NCI-H2196 (cell line): ENCODE results near the gene NEUROG1.
"Not testable (repeated sequence)": the region's sequence is repeated elsewhere in the genome, so short reads cannot be mapped to it uniquely, and the experiment has no call there.

ENCODE experiments used
- DNase-seq: peaks from one replicate; lab custom pipeline; 2025; ENCODE audit not compliant: unreplicated experiment; lab: John Stamatoyannopoulos, UW

The NEUROG1 gene

DNA sequence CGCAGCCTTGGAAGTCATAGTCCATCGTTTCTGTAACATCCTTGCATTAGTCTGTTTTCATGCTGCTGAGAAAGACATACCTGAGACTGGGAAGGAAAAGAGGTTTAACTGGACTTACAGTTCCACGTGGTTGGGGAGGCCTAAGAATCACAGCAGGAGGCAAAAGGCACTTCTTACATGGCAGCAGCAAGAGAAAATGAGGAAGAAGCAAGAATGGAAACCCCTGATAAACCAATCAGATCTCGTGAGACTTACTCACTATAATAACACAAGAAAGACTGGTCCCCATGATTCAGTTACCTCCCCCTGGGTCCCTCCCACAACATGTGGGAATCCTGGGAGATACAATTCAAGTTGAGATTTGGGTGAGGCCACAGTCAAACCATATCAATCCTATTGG, 40.2 kb downstream of the NEUROG1 start:
- DNase-seq, result not testable (repeated sequence)

GRCh38 chr5:135494196-135494595, 41.6 kb downstream of the NEUROG1 start:
- no peak for DNase-seq

DNA sequence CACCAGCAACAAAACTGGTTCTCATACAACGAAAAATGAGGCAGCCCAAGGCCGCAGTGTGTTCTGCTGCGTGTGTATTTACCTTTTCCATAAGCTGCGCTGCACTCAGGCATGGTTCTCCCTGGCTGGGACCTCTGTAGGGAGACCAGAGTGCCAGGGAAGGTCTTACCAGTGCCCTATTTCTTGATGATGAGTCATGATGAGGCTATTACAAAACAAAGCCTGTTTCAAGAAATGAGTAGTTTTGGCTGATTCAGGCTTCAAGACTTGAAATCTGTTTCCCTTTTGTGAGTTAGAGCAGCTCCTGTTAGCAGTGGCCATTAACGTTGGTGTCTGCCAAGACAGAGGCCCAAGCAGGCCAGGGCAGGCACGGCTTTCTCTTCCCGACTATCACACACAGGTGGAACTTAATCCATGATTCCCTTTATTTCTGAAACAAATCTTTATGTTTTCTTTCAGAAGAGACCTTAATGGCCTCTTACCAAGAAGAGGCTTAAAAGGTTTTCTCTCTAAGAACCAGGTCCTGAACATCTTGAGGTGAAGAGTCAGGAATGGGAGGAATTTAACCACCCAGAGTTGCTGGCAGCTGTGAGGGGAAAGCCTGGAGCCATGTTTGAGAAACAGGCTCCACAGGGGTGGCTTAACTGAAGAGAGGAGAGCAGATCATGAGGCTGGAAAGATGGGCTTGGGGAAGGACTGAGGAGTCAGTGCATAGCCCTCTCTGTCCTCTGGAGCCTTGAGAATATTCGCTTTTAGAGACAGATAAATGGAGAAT, 42.2 kb downstream of the NEUROG1 start:
- no peak for DNase-seq

DNA sequence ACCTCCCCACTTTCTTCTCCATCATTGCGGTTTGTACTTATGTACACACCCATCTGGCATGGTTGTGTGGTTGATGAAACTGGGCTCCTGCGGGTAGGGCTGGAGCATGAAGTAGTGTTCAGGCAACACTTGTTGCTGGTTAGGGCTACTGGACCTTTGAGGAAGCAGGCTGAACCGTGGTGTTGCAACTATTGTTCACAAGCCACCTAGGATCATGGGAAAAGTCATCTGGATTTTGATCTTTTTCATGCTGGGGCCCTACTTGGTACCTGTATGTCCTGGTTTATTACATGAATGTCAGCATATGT, 43.5 kb downstream of the NEUROG1 start:
- no peak for DNase-seq

- peak; percentile 51 for DNase-seq
Observed at GRCh38 chr5:135491552-135492318, 44.0 kb downstream of the NEUROG1 start.

- DNase-seq, result no peak
Observed at GRCh38 chr5:135491038-135491551, 44.7 kb downstream of the NEUROG1 start.

GRCh38 chr5:135490245-135491037, 45.3 kb downstream of the NEUROG1 start:
- DNase-seq, result no peak

DNA sequence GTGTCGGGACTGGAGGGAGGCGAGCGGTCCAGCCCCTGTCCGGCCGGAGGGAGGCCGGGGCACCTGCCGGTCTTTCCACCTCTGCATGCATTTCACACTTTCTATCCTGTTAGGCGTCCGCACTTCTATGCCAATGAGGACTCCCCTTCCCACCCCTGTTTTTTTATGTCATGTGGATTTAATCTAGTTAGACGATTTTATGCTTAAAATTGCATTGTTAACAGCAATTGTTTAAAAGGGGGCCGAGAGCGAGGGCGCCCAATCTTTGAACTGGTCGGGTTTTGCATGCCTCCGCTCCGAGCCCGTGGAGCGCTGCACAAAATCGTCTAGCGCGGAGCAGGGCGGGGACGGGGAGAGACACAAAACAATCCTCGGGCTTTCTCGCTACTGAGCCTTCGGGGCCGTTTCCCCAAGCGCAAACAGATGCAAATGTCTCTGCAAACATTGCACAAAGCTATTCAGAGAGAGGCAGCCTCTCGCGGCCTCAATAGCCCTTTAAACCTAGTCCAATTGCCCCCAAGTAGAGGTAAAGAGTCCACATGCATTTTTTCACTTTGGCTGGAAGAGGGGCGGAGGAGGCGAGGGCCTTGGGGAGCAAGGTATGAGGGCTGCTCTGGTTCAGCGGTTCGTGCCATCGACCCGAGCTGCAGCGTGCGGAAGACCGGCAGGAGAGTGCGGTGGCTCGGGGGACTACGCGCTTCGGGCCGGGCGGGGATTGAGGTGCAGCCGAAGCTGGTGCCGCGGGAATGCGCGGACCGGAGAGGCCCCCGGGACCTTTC, 46.1 kb downstream of the NEUROG1 start:
- DNase-seq, result no peak

GRCh38 chr5:135488727-135489465, 46.9 kb downstream of the NEUROG1 start:
- DNase-seq, result no peak

DNA sequence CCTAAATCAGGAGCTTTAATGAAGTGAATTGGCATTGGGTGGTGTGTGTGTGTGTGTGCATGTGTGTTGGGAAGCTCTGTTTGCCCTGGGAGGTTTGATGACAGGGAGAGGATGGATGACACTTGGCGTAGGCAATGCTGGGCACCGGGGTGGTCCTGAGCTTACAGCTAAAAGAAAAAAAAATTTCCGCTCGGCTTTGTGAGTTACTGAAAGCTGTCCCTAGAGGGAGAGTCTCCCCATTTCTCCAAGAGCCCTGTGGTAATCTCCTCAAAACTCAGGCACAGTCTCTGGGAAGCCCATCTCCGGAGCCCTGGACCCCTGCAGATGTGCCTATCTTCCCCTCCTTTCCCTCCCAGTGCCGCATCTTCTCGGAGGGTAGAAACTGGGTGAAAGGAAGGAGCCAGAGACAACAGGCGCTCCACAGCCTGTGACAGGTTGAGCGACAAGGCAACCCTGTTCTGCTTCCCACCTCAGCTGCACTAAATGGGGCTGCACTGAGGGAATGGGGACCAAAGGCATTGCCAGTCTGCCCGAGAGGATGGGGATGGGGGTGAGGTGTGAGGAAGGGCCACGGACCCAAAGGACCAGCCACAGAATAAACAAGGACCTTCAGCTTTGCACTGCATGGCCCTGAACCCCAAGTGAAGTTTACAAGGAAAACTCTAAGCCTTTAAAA, 47.8 kb downstream of the NEUROG1 start:
- DNase-seq, result no peak

GRCh38 chr5:135487037-135487395, 48.7 kb downstream of the NEUROG1 start:
- DNase-seq, result no peak

GRCh38 chr5:135486131-135487036, 49.4 kb downstream of the NEUROG1 start:
- no peak for DNase-seq

- peak; percentile 33 for DNase-seq
Observed at GRCh38 chr5:135484674-135485086, 51.1 kb downstream of the NEUROG1 start.
